Measurements from ENCODE around the gene NLRP5. TPM values are rescaled to one million over a fixed set of nuclear protein-coding genes. Genes with fewer than 3 reads are reported as not detected.

The NLRP5 gene
- total and polyA plus RNA-seq, 2 of the 4 experiments (the other 2 are of a cell fraction), result not detected

DNA sequence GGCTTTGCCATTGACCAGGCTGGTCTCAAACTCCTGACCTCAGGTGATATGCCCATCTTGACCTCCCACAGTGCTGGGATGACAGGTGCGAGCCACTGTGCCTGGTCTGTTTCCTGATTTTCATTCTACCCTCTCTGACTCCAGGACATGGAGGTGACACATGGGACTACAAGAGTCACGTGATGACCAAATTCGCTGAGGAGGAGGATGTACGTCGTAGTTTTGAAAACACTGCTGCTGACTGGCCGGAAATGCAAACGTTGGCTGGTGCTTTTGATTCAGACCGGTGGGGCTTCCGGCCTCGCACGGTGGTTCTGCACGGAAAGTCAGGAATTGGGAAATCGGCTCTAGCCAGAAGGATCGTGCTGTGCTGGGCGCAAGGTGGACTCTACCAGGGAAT, 40.2 kb downstream of the NLRP5 start:
- H2AK5ac ChIP-seq (ENCODE audit: low read depth, low read length), result no peak overlapping the region
- BruUV-seq (replicated peaks), result no TSS peak
- no peak overlapping the region for H4K91ac ChIP-seq (ENCODE audit: insufficient read depth, low read depth, low read length)
- no peak overlapping the region for H2BK20ac ChIP-seq (ENCODE audit: low read depth, low read length)
- no peak overlapping the region for H3K9ac ChIP-seq (ENCODE audit: low read depth, low read length)
- no peak overlapping the region for H2BK5ac ChIP-seq (ENCODE audit: low read depth, low read length, poor library complexity, severe bottlenecking)
- H4K8ac ChIP-seq (ENCODE audit: low read depth in 2 of 2, low read length in 2 of 2), result no peak overlapping the region
- ATAC-seq (ENCODE audit: low read depth) (no peak), DNase-seq (no peak)
- no peaks in the 10 kb centered on the region for H3K36me3 ChIP-seq (ENCODE audit: control insufficient read depth, insufficient read depth, low read length)
- ChIA-PET CTCF (interaction anchor here (0.6 kb wide), 1 partner anchor 461 kb away, joined by 3 read pairs; no protein-coding TSS in a partner anchor), POLR2A (ENCODE audit: unreplicated experiment) (no interaction called here)
- H3K27ac ChIP-seq (ENCODE audit: insufficient read depth, low read length), result no peak overlapping the region
- no peaks in the 10 kb centered on the region for H3K9me1 ChIP-seq (ENCODE audit: insufficient read depth, low read length)
- 88% methylated on average over 14 of the region's 15 CpGs; no CpG with 5 or more reads in 1 of the 2 experiments for WGBS, 2 experiments (ENCODE audit: extremely low coverage in 2 of 2, insufficient read length in 1 of 2)
- H2AFZ ChIP-seq (replicated peaks; ENCODE audit: low read length, poor library complexity), result no peak overlapping the region
- in situ Hi-C loops (cut with MboI; ENCODE audit: low sequenced_read_pairs) (no loop called here), dilution Hi-C loops (cut with HindIII; ENCODE audit: low sequenced_read_pairs, unreplicated experiment) (no loop called here), intact Hi-C loops (cut with micrococcal nuclease) (no loop called here)
- H3K4me1 ChIP-seq (ENCODE audit: control insufficient read depth, insufficient read depth, low read length), result no peaks in the 10 kb centered on the region
- no peaks in the 10 kb centered on the region for H4K20me1 ChIP-seq (ENCODE audit: insufficient read depth, low read length)
- no peak overlapping the region for H3K18ac ChIP-seq (ENCODE audit: low read depth, low read length)
- no peaks in the 10 kb centered on the region for H3K79me1 ChIP-seq (ENCODE audit: low read depth in 1 of 2, low read length in 2 of 2)
- H2BK120ac ChIP-seq (ENCODE audit: low read depth, low read length), result no peak overlapping the region
- H2BK15ac ChIP-seq (ENCODE audit: low read depth, low read length), result no peak overlapping the region
- no peak overlapping the region for H3K14ac ChIP-seq (replicated peaks; ENCODE audit: low read depth, low read length)
- H3K9me3 ChIP-seq (ENCODE audit: control insufficient read depth, insufficient read depth, low read length), result peaks cover 44% of the 10 kb centered on the region
- TF ChIP-seq CEBPB (IDR thresholded peaks at IDR 0.05; ENCODE audit: low read depth, low read length), result no peak
- TF ChIP-seq RFX5 (IDR thresholded peaks at IDR 0.05; ENCODE audit: low read depth, low read length), result no peak
- TF ChIP-seq, protein P1, sequence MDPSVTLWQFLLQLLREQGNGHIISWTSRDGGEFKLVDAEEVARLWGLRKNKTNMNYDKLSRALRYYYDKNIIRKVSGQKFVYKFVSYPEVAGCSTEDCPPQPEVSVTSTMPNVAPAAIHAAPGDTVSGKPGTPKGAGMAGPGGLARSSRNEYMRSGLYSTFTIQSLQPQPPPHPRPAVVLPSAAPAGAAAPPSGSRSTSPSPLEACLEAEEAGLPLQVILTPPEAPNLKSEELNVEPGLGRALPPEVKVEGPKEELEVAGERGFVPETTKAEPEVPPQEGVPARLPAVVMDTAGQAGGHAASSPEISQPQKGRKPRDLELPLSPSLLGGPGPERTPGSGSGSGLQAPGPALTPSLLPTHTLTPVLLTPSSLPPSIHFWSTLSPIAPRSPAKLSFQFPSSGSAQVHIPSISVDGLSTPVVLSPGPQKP (IDR thresholded peaks at IDR 0.05; ENCODE audit: borderline replicate concordance, low read depth, low read length), result no peak
- H3K4me2 ChIP-seq (ENCODE audit: low read depth, low read length), result no peak overlapping the region
- H3K4me3 ChIP-seq (ENCODE audit: insufficient read depth, low read depth, low read length), result no peak overlapping the region
- H2AK9ac ChIP-seq (replicated peaks; ENCODE audit: low read depth, low read length, poor library complexity), result no peak overlapping the region
- no peak overlapping the region for H3K56ac ChIP-seq (ENCODE audit: extremely low read depth, insufficient read depth, low read length)
- H4K5ac ChIP-seq (ENCODE audit: low read depth, low read length), result no peak overlapping the region
- no peak overlapping the region for H3K23ac ChIP-seq (ENCODE audit: low read depth, low read length)
- H3K4ac ChIP-seq (ENCODE audit: low read depth, low read length), result no peak overlapping the region
- H3K27me3 ChIP-seq (ENCODE audit: control insufficient read depth, insufficient read depth, low read length), result no peaks in the 10 kb centered on the region
